ENCODE measurements around the gene USP11.

USP11 gene

GRCh38 chrX:47217121-47217851, 15.5 kb upstream of the USP11 start:
- TF ChIP-seq POU6F1 (CRISPR knock-in tag; IDR thresholded peaks at IDR 0.05; ENCODE audit: borderline replicate concordance, low read depth) (no peak), TCF4 (CRISPR knock-in tag; IDR thresholded peaks at IDR 0.05; ENCODE audit: borderline replicate concordance) (no peak), ZNF70 (CRISPR knock-in tag; IDR thresholded peaks at IDR 0.05) (no peak), BACH2 (CRISPR knock-in tag; IDR thresholded peaks at IDR 0.05; ENCODE audit: borderline replicate concordance) (no peak), CSDC2 (CRISPR knock-in tag; IDR thresholded peaks at IDR 0.05) (no peak), ARNTL (CRISPR knock-in tag; IDR thresholded peaks at IDR 0.05; ENCODE audit: borderline replicate concordance, low read depth) (no peak), CREB5 (CRISPR knock-in tag; IDR thresholded peaks at IDR 0.05; ENCODE audit: low read depth) (no peak), ISL1 (CRISPR knock-in tag; IDR thresholded peaks at IDR 0.05) (no peak)
- peak; percentile 5 for ATAC-seq

GRCh38 chrX:47217852-47218279, 14.9 kb upstream of the USP11 start:
- ATAC-seq, result peak; percentile 92
- TF ChIP-seq CSRNP3 (CRISPR knock-in tag; IDR thresholded peaks at IDR 0.05) (no peak), POU6F1 (CRISPR knock-in tag; IDR thresholded peaks at IDR 0.05; ENCODE audit: borderline replicate concordance, low read depth) (no peak), PPARA (CRISPR knock-in tag; IDR thresholded peaks at IDR 0.05; ENCODE audit: borderline replicate concordance) (no peak), GLIS3 (CRISPR knock-in tag; IDR thresholded peaks at IDR 0.05) (no peak), ZC3H10 (CRISPR knock-in tag; IDR thresholded peaks at IDR 0.05) (no peak), TOX (CRISPR knock-in tag; IDR thresholded peaks at IDR 0.05; ENCODE audit: borderline replicate concordance) (no peak), CREB5 (CRISPR knock-in tag; IDR thresholded peaks at IDR 0.05; ENCODE audit: low read depth) (no peak), OSR1 (CRISPR knock-in tag; IDR thresholded peaks at IDR 0.05) (no peak), ESRRG (CRISPR knock-in tag; IDR thresholded peaks at IDR 0.05) (no peak), CSDC2 (CRISPR knock-in tag; IDR thresholded peaks at IDR 0.05) (no peak), PATZ1 (CRISPR knock-in tag; IDR thresholded peaks at IDR 0.05; ENCODE audit: borderline replicate concordance) (no peak), ZNF565 (CRISPR knock-in tag; conservative IDR thresholded peaks at IDR 0.05; ENCODE audit: low read depth) (no peak), ZFP30 (CRISPR knock-in tag; IDR thresholded peaks at IDR 0.05) (no peak), RARB (CRISPR knock-in tag; IDR thresholded peaks at IDR 0.05) (no peak), ZFP3 (CRISPR knock-in tag; IDR thresholded peaks at IDR 0.05) (no peak), SNAI2 (CRISPR knock-in tag; IDR thresholded peaks at IDR 0.05) (no peak), ZNF70 (CRISPR knock-in tag; IDR thresholded peaks at IDR 0.05) (no peak), TCF4 (CRISPR knock-in tag; IDR thresholded peaks at IDR 0.05; ENCODE audit: borderline replicate concordance) (no peak)
- TF ChIP-seq, protein P1, sequence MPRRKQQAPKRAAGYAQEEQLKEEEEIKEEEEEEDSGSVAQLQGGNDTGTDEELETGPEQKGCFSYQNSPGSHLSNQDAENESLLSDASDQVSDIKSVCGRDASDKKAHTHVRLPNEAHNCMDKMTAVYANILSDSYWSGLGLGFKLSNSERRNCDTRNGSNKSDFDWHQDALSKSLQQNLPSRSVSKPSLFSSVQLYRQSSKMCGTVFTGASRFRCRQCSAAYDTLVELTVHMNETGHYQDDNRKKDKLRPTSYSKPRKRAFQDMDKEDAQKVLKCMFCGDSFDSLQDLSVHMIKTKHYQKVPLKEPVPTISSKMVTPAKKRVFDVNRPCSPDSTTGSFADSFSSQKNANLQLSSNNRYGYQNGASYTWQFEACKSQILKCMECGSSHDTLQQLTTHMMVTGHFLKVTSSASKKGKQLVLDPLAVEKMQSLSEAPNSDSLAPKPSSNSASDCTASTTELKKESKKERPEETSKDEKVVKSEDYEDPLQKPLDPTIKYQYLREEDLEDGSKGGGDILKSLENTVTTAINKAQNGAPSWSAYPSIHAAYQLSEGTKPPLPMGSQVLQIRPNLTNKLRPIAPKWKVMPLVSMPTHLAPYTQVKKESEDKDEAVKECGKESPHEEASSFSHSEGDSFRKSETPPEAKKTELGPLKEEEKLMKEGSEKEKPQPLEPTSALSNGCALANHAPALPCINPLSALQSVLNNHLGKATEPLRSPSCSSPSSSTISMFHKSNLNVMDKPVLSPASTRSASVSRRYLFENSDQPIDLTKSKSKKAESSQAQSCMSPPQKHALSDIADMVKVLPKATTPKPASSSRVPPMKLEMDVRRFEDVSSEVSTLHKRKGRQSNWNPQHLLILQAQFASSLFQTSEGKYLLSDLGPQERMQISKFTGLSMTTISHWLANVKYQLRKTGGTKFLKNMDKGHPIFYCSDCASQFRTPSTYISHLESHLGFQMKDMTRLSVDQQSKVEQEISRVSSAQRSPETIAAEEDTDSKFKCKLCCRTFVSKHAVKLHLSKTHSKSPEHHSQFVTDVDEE (CRISPR knock-in tag; IDR thresholded peaks at IDR 0.05), result no peak

All from SK-N-SH treated with all-trans-retinoic acid at 6 μM for 48 hours (cell line).